Esophagus (tissue), 2 donors: Measurements from ENCODE around the gene PPEF1. TPM values are rescaled to one million over a fixed set of nuclear protein-coding genes. Genes with fewer than 3 reads are reported as not detected.

Source experiments
- H3K27ac ChIP-seq, 2 donors: one replicate each; pipeline ENCODE4 v1.5.1; 2013; ENCODE audit warnings: low read depth in 2 of 2, mild to moderate bottlenecking in 2 of 2, inconsistent platforms in 1 of 2, low read length in 1 of 2, moderate library complexity in 1 of 2
- H3K27me3 ChIP-seq, 2 donors: one replicate each; pipeline ENCODE4 v1.6.1; 2013; ENCODE audit warnings: low read length in 2 of 2, control low read depth in 1 of 2, mild to moderate bottlenecking in 1 of 2; ENCODE audit not compliant: insufficient read depth in 2 of 2, control insufficient read depth in 1 of 2
- H3K36me3 ChIP-seq, 2 donors: one replicate each; pipeline ENCODE4 v1.6.1; 2013; ENCODE audit warnings: low read length in 1 of 2; ENCODE audit not compliant: control insufficient read depth in 2 of 2, insufficient read depth in 2 of 2
- H3K4me1 ChIP-seq, 2 donors: one replicate each; pipeline ENCODE4 v1.6.1; 2013; ENCODE audit warnings: low read length in 1 of 2; ENCODE audit not compliant: control insufficient read depth in 2 of 2, insufficient read depth in 2 of 2
- H3K4me3 ChIP-seq, 2 donors: one replicate each; pipeline ENCODE4 v1.5.1; 2013; ENCODE audit warnings: low read length in 2 of 2, mild to moderate bottlenecking in 2 of 2, low read depth in 1 of 2, moderate library complexity in 1 of 2
- H3K9me3 ChIP-seq, 2 donors: one replicate each; pipeline ENCODE4 v1.6.1; 2013; ENCODE audit warnings: mild to moderate bottlenecking in 2 of 2, low read depth in 1 of 2, low read length in 1 of 2, moderate library complexity in 1 of 2; ENCODE audit not compliant: control insufficient read depth in 2 of 2, insufficient read depth in 1 of 2
- WGBS, 2 donors: extraction: QIAGEN DNeasy Blood & Tissue Kit; methylation state at CpG; one replicate each; pipeline ENCODE4 v1.1.7; 2013; 5-methylcytosine and 5-hydroxymethylcytosine counted together
- polyA plus RNA-seq, 2 donors: library from polyadenylated mRNA; stranded (reverse); fragments of 200-250 nt; gene quantifications; one replicate each; pipeline ENCODE4 v1.2.3, GENCODE V29; 2013
- donor health status: healthy with polysubstance abuse.
- donor health status: Bipolar disorder and iron deficiency.

The PPEF1 gene
- polyA plus RNA-seq, 2 donors: not detected

GRCh38 chrX:18789916-18790315 is 82.5 kb downstream of the PPEF1 start:
- Histone ChIP-seq H3K27ac (no peak overlapping the region), H3K27me3 (no peaks in the 10 kb centered on the region), H3K4me1 (no peaks in the 10 kb centered on the region), H3K9me3 (no peaks in the 10 kb centered on the region), H3K36me3 (no peaks in the 10 kb centered on the region), H3K4me3 (no peak overlapping the region)
- 39 to 44% methylated on average over 1 of the region's 1 CpG for WGBS, 2 donors

DNA sequence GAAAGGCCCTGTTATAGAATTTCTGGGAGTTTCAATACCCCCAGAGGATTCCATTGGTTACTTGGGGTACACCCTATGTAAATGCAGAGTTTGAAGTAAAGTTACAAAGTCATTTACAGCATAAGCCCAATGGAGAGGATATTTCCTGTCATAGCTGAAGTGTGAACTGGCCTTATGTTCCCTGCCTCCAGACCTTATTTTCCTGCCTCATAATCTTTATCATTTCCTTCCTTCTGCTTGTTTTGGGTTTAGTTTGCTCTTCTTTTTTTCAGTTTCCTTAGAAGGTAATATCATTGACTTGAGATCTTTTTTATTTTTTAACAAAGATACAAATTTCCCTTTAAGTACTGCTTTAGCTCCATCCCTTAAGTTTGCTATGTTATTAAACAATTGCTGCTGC is 85.4 kb downstream of the PPEF1 start:
- H3K9me3 ChIP-seq: no peaks in the 10 kb centered on the region
- no peaks in the 10 kb centered on the region for H3K4me1 ChIP-seq
- no peak overlapping the region for H3K4me3 ChIP-seq
- H3K27ac ChIP-seq: no peak overlapping the region
- no peaks in the 10 kb centered on the region for H3K27me3 ChIP-seq
- no peaks in the 10 kb centered on the region for H3K36me3 ChIP-seq

- no peaks in the 10 kb centered on the region for H3K27me3 ChIP-seq
- no peak overlapping the region for H3K27ac ChIP-seq
- H3K36me3 ChIP-seq: no peaks in the 10 kb centered on the region
- no peaks in the 10 kb centered on the region for H3K9me3 ChIP-seq
- no peaks in the 10 kb centered on the region for H3K4me1 ChIP-seq
- H3K4me3 ChIP-seq: no peak overlapping the region
- WGBS, 2 donors: 39 to 56% methylated on average over 7 of the region's 7 CpGs
Measured at GRCh38 chrX:18793601-18794089, 86.2 kb downstream of the PPEF1 start.

DNA sequence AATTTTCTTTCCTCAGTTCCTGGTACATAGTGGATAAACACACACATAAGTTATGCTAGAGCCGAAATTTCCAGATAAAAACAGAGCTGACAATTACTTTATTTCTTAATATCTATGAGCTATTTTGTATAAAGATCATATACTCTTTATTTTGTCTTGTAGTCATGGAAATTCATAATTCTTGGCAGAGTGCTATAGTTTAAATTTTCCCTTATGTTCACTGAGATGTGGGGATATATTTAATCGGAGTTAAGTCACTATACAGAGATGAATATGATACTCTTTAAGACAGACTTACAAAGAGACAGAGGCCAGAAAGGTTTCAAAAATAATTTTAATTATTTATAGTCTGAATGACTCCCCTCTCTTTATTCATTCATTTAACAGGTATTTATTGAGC is 89.7 kb downstream of the PPEF1 start:
- peaks cover 0 to 3% of the 10 kb centered on the region in 2 donors for H3K27me3 ChIP-seq
- no peak overlapping the region for H3K27ac ChIP-seq
- WGBS, 2 donors: 76 to 84% methylated on average over 2 of the region's 2 CpGs
- no peaks in the 10 kb centered on the region for H3K36me3 ChIP-seq
- H3K9me3 ChIP-seq: no peaks in the 10 kb centered on the region
- H3K4me1 ChIP-seq: no peaks in the 10 kb centered on the region
- H3K4me3 ChIP-seq: no peak overlapping the region

- no peak overlapping the region for H3K27ac ChIP-seq
- H3K4me3 ChIP-seq: no peak overlapping the region
- peaks cover 0 to 3% of the 10 kb centered on the region in 2 donors for H3K27me3 ChIP-seq
- H3K36me3 ChIP-seq: no peaks in the 10 kb centered on the region
- no peaks in the 10 kb centered on the region for H3K9me3 ChIP-seq
- WGBS, 2 donors: 64 to 71% methylated on average over 2 of the region's 2 CpGs
- H3K4me1 ChIP-seq: no peaks in the 10 kb centered on the region
Measured at GRCh38 chrX:18799911-18800310, 92.5 kb downstream of the PPEF1 start.

DNA sequence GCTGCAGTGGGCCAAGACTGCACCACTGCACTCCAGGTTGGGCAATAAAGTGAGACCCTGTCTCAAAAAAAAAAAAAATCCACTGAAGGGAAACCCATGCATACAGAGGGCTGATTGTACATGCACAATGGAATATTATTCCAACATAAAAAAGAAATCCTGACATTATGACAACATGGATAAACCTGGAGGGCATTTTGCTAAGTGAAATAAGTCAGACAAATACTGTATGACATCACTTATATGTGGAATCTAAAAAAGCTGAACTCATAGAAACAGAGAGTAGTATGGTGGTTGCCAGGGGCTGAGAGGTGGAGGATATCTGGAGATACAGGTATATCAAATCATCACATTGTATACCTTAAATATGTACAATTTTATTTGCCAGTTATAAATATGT is 102.2 kb downstream of the PPEF1 start:
- H3K4me3 ChIP-seq: no peak overlapping the region
- H3K27ac ChIP-seq: no peak overlapping the region
- H3K27me3 ChIP-seq: peaks cover 0 to 3% of the 10 kb centered on the region in 2 donors
- no peaks in the 10 kb centered on the region for H3K9me3 ChIP-seq
- no peaks in the 10 kb centered on the region for H3K4me1 ChIP-seq
- no peaks in the 10 kb centered on the region for H3K36me3 ChIP-seq

- H3K27me3 ChIP-seq: peaks cover 0 to 3% of the 10 kb centered on the region in 2 donors
- H3K9me3 ChIP-seq: no peaks in the 10 kb centered on the region
- WGBS, 2 donors: 63 to 66% methylated on average over 2 of the region's 2 CpGs
- H3K36me3 ChIP-seq: no peaks in the 10 kb centered on the region
- H3K4me1 ChIP-seq: no peaks in the 10 kb centered on the region
- no peak overlapping the region for H3K27ac ChIP-seq
- H3K4me3 ChIP-seq: no peak overlapping the region
Measured at GRCh38 chrX:18810416-18810815, 103.0 kb downstream of the PPEF1 start.

DNA sequence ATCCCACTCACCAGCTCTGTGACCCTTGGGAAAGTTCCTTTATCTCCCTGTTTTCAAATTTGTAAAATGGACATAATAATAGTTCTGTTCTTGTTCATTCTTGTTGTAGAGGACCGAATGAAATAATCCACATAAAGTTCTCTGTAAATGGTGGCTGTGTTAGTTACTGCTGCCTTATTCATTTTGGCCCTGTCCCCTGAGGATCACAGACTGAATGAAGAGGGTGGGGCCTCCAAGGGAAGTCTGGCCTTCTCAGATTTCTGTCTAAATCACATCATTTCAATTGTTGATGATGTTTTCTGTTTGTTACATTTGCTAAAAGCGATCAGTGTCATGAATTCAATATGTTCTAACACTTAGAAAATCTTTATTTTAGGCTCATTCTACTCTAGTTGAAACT is 117.9 kb downstream of the PPEF1 start:
- Histone ChIP-seq H3K4me1 (no peaks in the 10 kb centered on the region), H3K36me3 (no peaks in the 10 kb centered on the region), H3K9me3 (no peaks in the 10 kb centered on the region), H3K27ac (no peak overlapping the region), H3K4me3 (no peak overlapping the region), H3K27me3 (no peaks in the 10 kb centered on the region)
- 65 to 79% methylated on average over 2 of the region's 2 CpGs for WGBS, 2 donors

GRCh38 chrX:18828832-18829404 is 121.5 kb downstream of the PPEF1 start:
- WGBS, 2 donors: 79 to 82% methylated on average over 1 of the region's 1 CpG
- Histone ChIP-seq H3K9me3 (no peaks in the 10 kb centered on the region), H3K27me3 (no peaks in the 10 kb centered on the region), H3K36me3 (no peaks in the 10 kb centered on the region), H3K27ac (no peak overlapping the region), H3K4me1 (no peaks in the 10 kb centered on the region), H3K4me3 (no peak overlapping the region)

GRCh38 chrX:18833071-18833731 is 125.8 kb downstream of the PPEF1 start:
- H3K4me1 ChIP-seq: no peaks in the 10 kb centered on the region
- H3K36me3 ChIP-seq: no peaks in the 10 kb centered on the region
- peak overlapping the region in 1 of 2 donors; percentile 31 for H3K27ac ChIP-seq
- no peaks in the 10 kb centered on the region for H3K9me3 ChIP-seq
- 67 to 71% methylated on average over 22 of the region's 22 CpGs for WGBS, 2 donors
- H3K27me3 ChIP-seq: no peaks in the 10 kb centered on the region
- H3K4me3 ChIP-seq: no peak overlapping the region
